Fibroblast of skin of abdomen (primary cell): ENCODE results near the gene MEGF8.
A peak's percentile ranks its signal among the peaks of the same experiment; 100 is the strongest.

Source experiments
- DNase-seq: peaks from one replicate; pipeline ENCODE4 v3.0.0-alpha.2; 2013

MEGF8 gene

DNA sequence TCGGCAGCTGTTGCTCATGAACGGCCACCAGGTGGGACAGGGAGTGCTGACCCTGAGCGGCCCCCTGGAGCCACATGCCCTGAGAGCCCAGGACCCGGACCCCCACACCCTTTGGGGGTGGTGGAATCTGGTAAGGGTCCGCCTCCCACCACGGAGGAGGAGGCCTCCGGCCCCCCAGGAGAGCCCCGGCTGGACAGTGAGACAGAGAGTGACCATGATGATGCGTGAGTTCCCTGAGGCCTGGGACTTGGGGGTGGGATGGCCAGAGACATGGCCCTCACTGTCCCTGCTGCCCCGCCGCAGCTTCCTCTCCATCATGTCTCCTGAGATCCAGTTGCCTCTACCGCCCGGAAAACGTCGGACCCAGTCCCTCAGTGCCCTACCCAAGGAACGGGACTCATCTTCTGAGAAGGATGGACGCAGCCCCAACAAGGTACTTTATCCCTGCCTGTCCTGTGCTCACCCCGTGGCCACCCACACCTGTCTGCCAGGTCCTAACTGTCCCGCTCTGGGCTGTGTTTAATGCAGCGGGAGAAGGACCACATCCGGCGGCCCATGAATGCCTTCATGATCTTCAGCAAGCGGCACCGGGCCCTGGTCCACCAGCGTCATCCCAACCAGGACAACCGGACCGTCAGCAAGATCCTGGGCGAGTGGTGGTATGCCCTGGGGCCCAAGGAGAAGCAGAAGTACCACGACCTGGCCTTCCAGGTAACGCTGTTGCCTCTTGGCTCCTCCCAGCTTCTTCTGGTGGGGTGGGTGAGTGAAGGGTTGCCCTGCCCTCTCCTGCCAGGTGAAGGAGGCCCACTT lies 38.2 kb upstream of the MEGF8 start:
- no peak for DNase-seq

GRCh38 chr19:42287827-42288107 lies 37.7 kb upstream of the MEGF8 start:
- DNase-seq: no peak

- no peak for DNase-seq
These were observed 37.0 kb upstream of the MEGF8 start for GRCh38 chr19:42288387-42288786.

GRCh38 chr19:42288881-42289555 lies 36.4 kb upstream of the MEGF8 start:
- DNase-seq: no peak

DNA sequence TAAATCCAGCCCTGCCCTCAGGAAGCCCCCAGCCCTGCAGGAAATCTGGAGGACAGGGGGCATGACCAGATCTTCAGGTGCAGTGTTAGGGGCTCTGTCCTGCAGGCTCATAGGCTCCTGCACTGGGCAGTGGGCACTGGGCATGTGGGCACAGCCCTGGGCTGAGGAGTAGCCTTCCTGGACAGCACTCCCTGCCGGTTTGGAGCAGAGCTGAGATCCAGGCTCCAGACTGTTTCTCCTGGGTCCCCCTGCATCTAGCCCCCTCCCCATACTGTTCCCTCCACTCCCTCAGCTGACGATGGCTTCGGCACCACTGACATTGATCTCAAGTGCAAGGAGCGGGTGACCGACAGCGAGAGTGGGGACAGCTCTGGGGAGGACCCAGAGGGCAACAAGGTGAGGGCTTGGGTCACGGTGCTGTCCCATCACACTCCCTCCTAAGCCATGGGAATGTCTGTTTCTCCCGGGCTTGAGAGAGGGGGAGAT lies 35.8 kb upstream of the MEGF8 start:
- DNase-seq: no peak

- DNase-seq: no peak
These were observed 35.3 kb upstream of the MEGF8 start for GRCh38 chr19:42290136-42290522.

DNA sequence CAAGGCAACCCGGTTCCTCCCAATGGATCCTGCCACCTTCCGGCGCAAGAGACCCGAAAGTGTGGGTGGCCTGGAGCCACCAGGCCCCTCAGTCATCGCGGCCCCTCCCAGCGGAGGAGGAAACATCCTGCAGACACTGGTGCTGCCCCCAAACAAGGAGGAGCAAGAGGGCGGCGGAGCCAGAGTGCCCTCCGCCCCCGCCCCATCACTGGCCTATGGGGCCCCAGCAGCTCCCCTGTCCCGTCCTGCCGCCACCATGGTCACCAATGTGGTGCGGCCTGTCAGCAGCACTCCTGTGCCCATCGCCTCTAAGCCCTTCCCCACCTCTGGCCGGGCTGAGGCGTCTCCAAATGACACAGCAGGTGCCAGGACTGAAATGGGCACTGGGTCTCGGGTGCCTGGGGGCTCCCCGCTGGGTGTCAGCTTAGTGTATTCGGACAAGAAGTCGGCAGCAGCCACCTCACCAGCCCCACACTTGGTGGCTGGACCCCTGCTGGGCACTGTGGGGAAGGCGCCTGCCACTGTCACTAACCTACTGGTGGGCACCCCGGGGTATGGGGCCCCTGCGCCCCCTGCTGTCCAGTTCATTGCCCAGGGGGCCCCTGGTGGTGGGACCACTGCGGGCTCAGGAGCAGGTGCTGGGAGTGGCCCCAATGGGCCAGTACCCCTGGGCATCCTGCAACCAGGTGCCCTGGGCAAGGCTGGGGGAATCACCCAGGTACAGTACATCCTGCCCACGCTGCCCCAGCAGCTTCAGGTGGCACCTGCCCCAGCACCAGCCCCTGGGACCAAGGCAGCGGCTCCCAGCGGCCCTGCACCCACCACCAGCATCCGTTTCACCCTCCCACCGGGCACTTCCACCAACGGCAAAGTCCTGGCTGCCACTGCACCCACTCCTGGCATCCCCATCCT lies 34.7 kb upstream of the MEGF8 start:
- DNase-seq: peak; percentile 23

- DNase-seq: no peak
These were observed 34.0 kb upstream of the MEGF8 start for GRCh38 chr19:42291435-42291810.

GRCh38 chr19:42292042-42292960 lies 33.1 kb upstream of the MEGF8 start:
- no peak for DNase-seq

GRCh38 chr19:42292963-42293362 lies 32.5 kb upstream of the MEGF8 start:
- DNase-seq: no peak

DNA sequence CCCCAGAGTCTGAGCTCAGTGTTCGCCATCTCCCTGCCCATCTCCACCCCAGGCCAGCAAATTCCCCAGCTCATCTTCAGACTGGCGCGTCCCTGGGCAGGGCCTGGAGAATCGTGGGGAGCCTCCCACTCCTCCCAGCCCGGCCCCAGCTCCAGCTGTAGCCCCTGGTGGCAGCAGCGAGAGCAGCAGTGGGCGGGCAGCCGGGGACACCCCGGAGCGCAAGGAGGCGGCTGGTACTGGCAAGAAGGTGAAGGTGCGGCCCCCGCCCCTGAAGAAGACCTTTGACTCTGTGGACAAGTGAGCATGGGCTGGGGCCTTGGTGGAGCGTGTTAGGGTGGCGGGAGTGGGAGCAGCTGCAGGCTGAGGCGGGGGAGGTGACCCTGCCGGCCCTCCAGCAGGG lies 31.9 kb upstream of the MEGF8 start:
- no peak for DNase-seq

DNA sequence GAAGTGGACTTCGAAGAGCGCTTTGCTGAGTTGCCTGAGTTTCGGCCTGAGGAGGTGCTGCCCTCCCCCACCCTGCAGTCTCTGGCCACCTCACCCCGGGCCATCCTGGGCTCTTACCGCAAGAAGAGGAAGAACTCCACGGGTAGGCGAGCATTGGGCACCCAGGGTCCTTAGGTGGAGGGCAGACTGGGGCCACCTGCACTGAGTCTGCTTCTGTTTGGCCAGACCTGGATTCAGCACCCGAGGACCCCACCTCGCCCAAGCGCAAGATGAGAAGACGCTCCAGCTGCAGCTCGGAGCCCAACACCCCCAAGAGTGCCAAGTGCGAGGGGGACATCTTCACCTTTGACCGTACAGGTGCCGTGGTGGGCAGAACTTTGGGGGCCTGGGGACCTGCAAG lies 31.5 kb upstream of the MEGF8 start:
- DNase-seq: no peak

GRCh38 chr19:42294471-42295137 lies 30.8 kb upstream of the MEGF8 start:
- no peak for DNase-seq

DNA sequence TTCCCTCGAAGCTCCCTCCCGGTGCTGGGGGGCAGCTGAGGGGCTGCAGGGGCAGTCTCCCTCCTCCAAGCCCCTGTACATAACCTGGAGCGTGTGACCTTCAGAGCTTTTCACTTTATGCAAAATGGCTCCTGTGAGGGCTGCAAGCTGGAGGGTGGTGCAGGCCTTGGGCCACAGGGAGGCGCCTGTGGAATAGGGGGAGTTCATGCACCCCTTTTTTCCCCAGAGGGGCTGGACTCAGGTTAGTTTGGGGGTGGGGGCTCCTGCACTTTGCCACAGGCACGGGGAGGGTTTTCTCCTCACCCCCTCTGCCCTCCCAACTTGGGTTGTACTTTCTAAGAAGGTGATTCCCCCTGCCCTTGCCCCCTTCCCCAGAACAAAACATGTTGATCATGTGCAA lies 30.1 kb upstream of the MEGF8 start:
- DNase-seq: no peak

- DNase-seq: peak; percentile 54
These were observed 29.5 kb upstream of the MEGF8 start for GRCh38 chr19:42295831-42296525.

DNA sequence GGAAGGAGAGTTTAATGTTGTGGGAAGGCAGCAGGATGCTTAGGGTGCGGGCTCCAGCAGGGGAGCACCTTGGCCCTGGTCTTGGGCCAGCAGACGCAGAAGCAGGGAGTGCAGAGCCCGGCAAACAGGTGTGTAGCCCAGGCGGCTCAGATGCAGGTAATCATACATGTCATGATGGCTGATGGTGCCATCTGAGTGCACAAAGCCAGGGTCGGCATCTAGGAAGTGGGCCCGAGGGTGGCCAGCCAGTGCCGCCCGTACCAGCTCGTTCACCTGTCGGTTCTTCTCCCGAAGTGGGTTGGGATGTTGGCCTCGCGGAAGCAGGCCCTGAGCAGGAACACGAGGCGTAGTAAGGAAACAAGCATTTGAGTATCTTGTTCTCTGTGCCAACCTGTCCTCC lies 28.4 kb upstream of the MEGF8 start:
- DNase-seq: no peak

DNA sequence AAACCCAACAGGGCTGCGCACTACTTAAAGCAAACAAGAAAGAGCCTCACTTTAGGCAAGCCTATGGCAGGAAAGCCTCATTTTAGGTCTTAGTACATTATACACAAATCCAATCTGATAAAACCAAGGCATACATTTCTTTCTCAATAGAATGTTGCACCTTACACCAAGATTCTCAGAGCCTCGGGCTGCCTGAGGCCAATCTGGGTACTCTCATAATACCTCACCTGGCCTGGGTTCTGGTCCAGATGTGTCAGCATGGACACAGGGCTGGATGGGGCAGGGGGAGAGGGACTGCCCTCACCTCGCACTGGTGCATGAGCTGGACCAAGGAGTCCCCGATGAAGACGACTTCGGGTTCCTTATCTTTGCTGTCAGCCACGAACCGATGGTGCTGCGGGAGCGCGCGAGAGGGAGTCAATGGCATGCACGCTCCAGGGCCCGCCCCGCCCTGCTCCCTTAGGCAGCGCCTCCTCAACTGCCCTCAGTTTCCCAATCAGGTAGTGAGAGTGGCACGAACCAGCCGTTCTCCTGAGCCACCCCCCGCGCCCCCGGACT lies 23.7 kb upstream of the MEGF8 start, which contains the start of gene PRR19:
TSS of gene PRR19 (plus strand) at position 487 of the 558 bp plus-strand sequence. CDS start 7,453 bp downstream, outside the sequence.
- no peak for DNase-seq

DNA sequence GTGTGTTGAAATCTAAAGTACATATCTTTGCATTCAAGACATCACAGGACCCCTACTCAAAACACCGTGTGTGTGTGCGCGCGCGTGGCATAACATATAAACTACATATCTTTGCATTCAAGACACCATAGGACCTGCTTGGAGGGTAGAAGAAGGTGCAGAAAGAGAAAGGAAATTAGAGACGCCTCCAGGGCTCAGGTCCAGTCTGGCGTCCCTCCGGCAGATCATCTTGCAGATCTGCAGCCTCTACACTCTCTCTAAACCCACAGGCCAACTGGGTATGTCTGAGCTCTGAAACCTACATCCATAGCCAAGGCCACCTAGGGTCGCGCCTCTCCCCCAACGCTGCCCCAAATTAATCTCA lies 22.4 kb upstream of the MEGF8 start:
- DNase-seq: no peak

DNA sequence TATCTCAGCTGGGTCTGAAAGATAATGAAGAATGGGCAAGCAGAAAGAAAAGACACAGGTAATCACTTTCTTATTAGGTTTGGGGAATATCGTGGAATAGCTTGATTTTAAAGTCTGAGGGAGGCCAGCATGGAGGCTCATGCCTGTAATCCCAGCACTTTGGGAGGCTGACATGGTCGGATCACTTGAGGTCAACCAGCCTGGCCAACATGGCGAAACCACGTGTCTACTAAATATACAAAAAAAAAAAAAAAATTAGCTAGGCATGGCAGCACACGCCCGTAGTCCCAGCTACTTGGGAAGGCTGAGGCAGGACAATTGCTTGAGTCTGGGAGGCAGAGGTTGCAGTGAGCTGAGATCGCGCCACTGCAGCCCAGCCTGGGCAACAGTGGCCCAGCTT lies 21.6 kb upstream of the MEGF8 start:
- no peak for DNase-seq

- no peak for DNase-seq
These were observed 18.8 kb upstream of the MEGF8 start for GRCh38 chr19:42306646-42307045.

- no peak for DNase-seq
These were observed 15.7 kb upstream of the MEGF8 start for GRCh38 chr19:42309686-42310085.
